T-cell (primary cell): ENCODE data around the gene ADAM33. TPM values are rescaled to one million over a fixed set of nuclear protein-coding genes. Genes with fewer than 3 reads are reported as not detected.

ENCODE experiments used
- ATAC-seq, 4 experiments: fragments of 200-7000 bp in 3 of 4; fragments of 150-1000 bp in 1 of 4; cut with Tn5 transposase; replicated peaks in 1 of 4; 1 replicate in 3 of 4; 2 replicates in 1 of 4; pipeline ENCODE4 v1.10.0; 2021; ENCODE audit warnings: moderate library complexity in 3 of 4, mild to moderate bottlenecking in 2 of 4, moderate number of reproducible peaks in 1 of 4
- CTCF ChIA-PET, 2 donors: fragments of 300-600 bp; sonication (Branson Sonifier 250); formaldehyde crosslinking; loops; one replicate each; lab custom pipeline; 2022; ENCODE audit warnings: antibody characterized with exemption in 2 of 2; lab: Charles Lee
- POLR2A ChIA-PET, 2 donors: fragments of 300-600 bp; sonication (Branson Sonifier 250); formaldehyde crosslinking; loops; one replicate each; lab custom pipeline; 2022; ENCODE audit warnings: antibody characterized with exemption in 2 of 2; lab: Charles Lee
- DNase-seq, 35 experiments: peaks; one replicate each; pipeline versions ENCODE4 v3.0.0 to v3.0.0-alpha.2; 2013 to 2023
- H3K27ac ChIP-seq: one replicate; pipeline ENCODE4 v1.5.1; 2013; ENCODE audit warnings: low read length
- H3K27me3 ChIP-seq, 2 experiments: replicated peaks in 1 of 2; 1 replicate in 1 of 2; 2 replicates in 1 of 2; pipeline versions ENCODE4 v1.6.1 to v1.7.0; 2013; ENCODE audit warnings: low read length in 1 of 2, mixed read lengths in 1 of 2; ENCODE audit not compliant: control insufficient read depth in 2 of 2, insufficient read depth in 2 of 2; ENCODE audit errors: extremely low read depth in 1 of 2
- H3K36me3 ChIP-seq, 2 donors: 1 replicate in 1 of 2; 2 replicates in 1 of 2; pipeline versions ENCODE4 v1.6.1 to v1.7.0; 2013; ENCODE audit warnings: low read length in 1 of 2; ENCODE audit not compliant: control insufficient read depth in 2 of 2, insufficient read depth in 1 of 2; ENCODE audit errors: extremely low read depth in 1 of 2
- H3K4me1 ChIP-seq, 2 experiments: 1 replicate in 1 of 2; 2 replicates in 1 of 2; pipeline versions ENCODE4 v1.6.1 to v1.7.0; 2013; ENCODE audit warnings: low read length in 2 of 2, mixed read lengths in 1 of 2; ENCODE audit not compliant: insufficient read depth in 2 of 2, control insufficient read depth in 1 of 2; ENCODE audit errors: extremely low read depth in 1 of 2
- H3K4me3 ChIP-seq, 2 donors: 1 replicate in 1 of 2; 2 replicates in 1 of 2; pipeline versions ENCODE4 v1.5.1 to v1.7.0; 2013; ENCODE audit warnings: mild to moderate bottlenecking in 2 of 2, low read length in 1 of 2, moderate library complexity in 1 of 2; ENCODE audit not compliant: control insufficient read depth in 1 of 2; ENCODE audit errors: extremely low read depth in 1 of 2
- H3K9me3 ChIP-seq: 2 replicates; pipeline ENCODE4 v1.7.0; 2013
- H3K27ac Mint-ChIP-seq, 2 donors: one replicate each; pipeline ENCODE4 v1.8.0; 2020 to 2021; ENCODE audit warnings: mild to moderate bottlenecking in 2 of 2, mixed read lengths in 2 of 2
- H3K27me3 Mint-ChIP-seq, 2 donors: one replicate each; pipeline ENCODE4 v1.8.0; 2021 to 2022; ENCODE audit warnings: mixed read lengths in 2 of 2
- H3K36me3 Mint-ChIP-seq: one replicate; pipeline ENCODE4 v1.8.0; 2021; ENCODE audit warnings: mixed read lengths
- H3K4me1 Mint-ChIP-seq, 3 donors: one replicate each; pipeline ENCODE4 v1.8.0; 2020 to 2022; ENCODE audit warnings: mixed read lengths in 3 of 3, mild to moderate bottlenecking in 1 of 3
- H3K4me3 Mint-ChIP-seq, 3 donors: one replicate each; pipeline ENCODE4 v1.8.0; 2020 to 2022; ENCODE audit warnings: mild to moderate bottlenecking in 3 of 3, mixed read lengths in 3 of 3, moderate library complexity in 3 of 3
- H3K9me3 Mint-ChIP-seq, 3 donors: one replicate each; pipeline ENCODE4 v1.8.0; 2020 to 2022; ENCODE audit warnings: mixed read lengths in 3 of 3
- WGBS: methylation state at CpG from one replicate; pipeline ENCODE4 v1.1.5; 2013; ENCODE audit warnings: missing lambda C conversion rate; ENCODE audit not compliant: insufficient coverage; 5-methylcytosine and 5-hydroxymethylcytosine counted together
- total RNA-seq, 35 experiments: library from RNA in 6 of 35; stranded (reverse) in 6 of 35; fragments of 120-200 nt in 1 of 35; gene quantifications; one replicate each; pipeline versions ENCODE4 v1.2.1 to v1.2.4 and lab custom pipeline; 2013 to 2026

ADAM33 gene
- total RNA-seq, 5 donors from 2014 or later (not counting 1 experiment from before 2014, with no cell fraction given) = not detected

- Mint-ChIP-seq H3K9me3 (no peaks in the 10 kb centered on the region), H3K4me1 (no peaks in the 10 kb centered on the region), H3K27me3 (peaks cover 0 to 6% of the 10 kb centered on the region in 2 donors), H3K4me3 (no peak overlapping the region), H3K36me3 (no peaks in the 10 kb centered on the region), H3K27ac (no peak overlapping the region)
- no peak for DNase-seq
- no peaks in the 10 kb centered on the region for H3K9me3 ChIP-seq
- ATAC-seq = no peak
- 89% methylated on average over 12 of the region's 16 CpGs for WGBS
- CTCF ChIA-PET = interaction anchor here in 1 of 2 donors (0.7 kb wide), 1 partner anchor 22 kb away, joined by 3 read pairs; no protein-coding TSS in a partner anchor
- H3K27ac ChIP-seq = no peak overlapping the region
- H3K27me3 ChIP-seq = peaks cover 0 to 18% of the 10 kb centered on the region in 2 experiments
- POLR2A ChIA-PET = no interaction called here
- no peaks in the 10 kb centered on the region for H3K4me1 ChIP-seq
- no peaks in the 10 kb centered on the region for H3K36me3 ChIP-seq
- H3K4me3 ChIP-seq = no peak overlapping the region
Observed at GRCh38 chr20:3691306-3691705, 9.5 kb upstream of the ADAM33 start.

GRCh38 chr20:3690413-3690812, 8.6 kb upstream of the ADAM33 start:
- Histone ChIP-seq H3K27me3 (peaks cover 0 to 22% of the 10 kb centered on the region in 2 experiments), H3K9me3 (no peaks in the 10 kb centered on the region), H3K36me3 (no peaks in the 10 kb centered on the region), H3K4me1 (no peaks in the 10 kb centered on the region), H3K27ac (no peak overlapping the region), H3K4me3 (no peak overlapping the region)
- Mint-ChIP-seq H3K9me3 (no peaks in the 10 kb centered on the region), H3K27ac (no peak overlapping the region), H3K4me1 (no peaks in the 10 kb centered on the region), H3K4me3 (no peak overlapping the region), H3K36me3 (no peaks in the 10 kb centered on the region), H3K27me3 (peaks cover 0 to 11% of the 10 kb centered on the region in 2 donors)
- WGBS = 100% methylated on average over 1 of the region's 3 CpGs
- ChIA-PET POLR2A (no interaction called here), CTCF (interaction anchor here in 1 of 2 donors (0.7 kb wide), 1 partner anchor 23 kb away, joined by 3 read pairs; no protein-coding TSS in a partner anchor)
- ATAC-seq = no peak
- no peak for DNase-seq

- Mint-ChIP-seq H3K4me1 (no peaks in the 10 kb centered on the region), H3K9me3 (no peaks in the 10 kb centered on the region), H3K27ac (no peak overlapping the region), H3K36me3 (no peaks in the 10 kb centered on the region), H3K4me3 (no peak overlapping the region), H3K27me3 (peaks cover 0 to 12% of the 10 kb centered on the region in 2 donors)
- no peaks in the 10 kb centered on the region for H3K9me3 ChIP-seq
- WGBS = 74% methylated on average over 4 of the region's 11 CpGs
- ChIA-PET CTCF (no interaction called here), POLR2A (no interaction called here)
- no peak overlapping the region for H3K4me3 ChIP-seq
- H3K27me3 ChIP-seq = peaks cover 0 to 22% of the 10 kb centered on the region in 2 experiments
- DNase-seq = no peak
- no peaks in the 10 kb centered on the region for H3K36me3 ChIP-seq
- H3K27ac ChIP-seq = no peak overlapping the region
- no peaks in the 10 kb centered on the region for H3K4me1 ChIP-seq
- no peak for ATAC-seq
Observed at GRCh38 chr20:3689978-3690377, 8.2 kb upstream of the ADAM33 start.

- no peaks in the 10 kb centered on the region for H3K9me3 ChIP-seq
- Mint-ChIP-seq H3K4me3 (no peak overlapping the region), H3K27ac (no peak overlapping the region), H3K4me1 (no peaks in the 10 kb centered on the region), H3K9me3 (no peaks in the 10 kb centered on the region), H3K27me3 (peaks cover 13 to 29% of the 10 kb centered on the region in 2 donors), H3K36me3 (no peaks in the 10 kb centered on the region)
- H3K27ac ChIP-seq = no peak overlapping the region
- no peaks in the 10 kb centered on the region for H3K4me1 ChIP-seq
- peaks cover 0 to 19% of the 10 kb centered on the region in 2 experiments for H3K27me3 ChIP-seq
- no peak for DNase-seq
- ATAC-seq = no peak
- ChIA-PET POLR2A (no interaction called here), CTCF (no interaction called here)
- no peaks in the 10 kb centered on the region for H3K36me3 ChIP-seq
- WGBS = no CpG with 5 or more reads among the region's 2 CpGs
- H3K4me3 ChIP-seq = no peak overlapping the region
Observed at GRCh38 chr20:3687655-3688054, 5.8 kb upstream of the ADAM33 start.

GRCh38 chr20:3686867-3687321, 5.1 kb upstream of the ADAM33 start:
- CTCF ChIA-PET = no interaction called here
- WGBS = 64% methylated on average over 5 of the region's 9 CpGs

GRCh38 chr20:3686421-3686820, 4.6 kb upstream of the ADAM33 start:
- Histone ChIP-seq H3K9me3 (no peaks in the 10 kb centered on the region), H3K27ac (no peak overlapping the region), H3K27me3 (peaks cover 0 to 25% of the 10 kb centered on the region in 2 experiments), H3K4me3 (no peak overlapping the region), H3K36me3 (no peaks in the 10 kb centered on the region), H3K4me1 (peaks cover 0 to 8% of the 10 kb centered on the region in 2 experiments)
- Mint-ChIP-seq H3K27ac (no peak overlapping the region), H3K9me3 (no peaks in the 10 kb centered on the region), H3K27me3 (peaks cover 13 to 32% of the 10 kb centered on the region in 2 donors), H3K4me1 (peaks cover 0 to 3% (median 0%) of the 10 kb centered on the region in 3 donors), H3K4me3 (no peak overlapping the region), H3K36me3 (no peaks in the 10 kb centered on the region)
- DNase-seq (no peak), ATAC-seq (no peak)
- WGBS = 93% methylated on average over 3 of the region's 7 CpGs
- CTCF ChIA-PET = no interaction called here
- POLR2A ChIA-PET = no interaction called here

More at GRCh38 chr20:3686867-3687321, 5.1 kb upstream of the ADAM33 start:
- Histone ChIP-seq H3K36me3 (no peaks in the 10 kb centered on the region), H3K27ac (no peak overlapping the region), H3K4me3 (no peak overlapping the region), H3K4me1 (peaks cover 0 to 4% of the 10 kb centered on the region in 2 experiments), H3K9me3 (no peaks in the 10 kb centered on the region), H3K27me3 (peaks cover 0 to 21% of the 10 kb centered on the region in 2 experiments)
- POLR2A ChIA-PET = no interaction called here
- ATAC-seq (no peak), DNase-seq (no peak)
- Mint-ChIP-seq H3K9me3 (no peaks in the 10 kb centered on the region), H3K4me3 (no peak overlapping the region), H3K4me1 (peaks cover 0 to 3% (median 0%) of the 10 kb centered on the region in 3 donors), H3K36me3 (no peaks in the 10 kb centered on the region), H3K27ac (no peak overlapping the region), H3K27me3 (peaks cover 13 to 32% of the 10 kb centered on the region in 2 donors)
